Activated CD4-positive, alpha-beta T cell treated with anti-CD3 and anti-CD28 coated beads for 4 hours (primary cell): Measurements from ENCODE around the gene MID1.

Source experiments
- DNase-seq, 2 donors: peaks; one replicate each; pipeline ENCODE4 v3.0.0-alpha.2; 2020

MID1 gene

GRCh38 chrX:10526451-10526850, 93.9 kb downstream of the MID1 start:
- DNase-seq: no peak

- DNase-seq: no peak
These were observed 94.8 kb downstream of the MID1 start for GRCh38 chrX:10525381-10526120.

DNA sequence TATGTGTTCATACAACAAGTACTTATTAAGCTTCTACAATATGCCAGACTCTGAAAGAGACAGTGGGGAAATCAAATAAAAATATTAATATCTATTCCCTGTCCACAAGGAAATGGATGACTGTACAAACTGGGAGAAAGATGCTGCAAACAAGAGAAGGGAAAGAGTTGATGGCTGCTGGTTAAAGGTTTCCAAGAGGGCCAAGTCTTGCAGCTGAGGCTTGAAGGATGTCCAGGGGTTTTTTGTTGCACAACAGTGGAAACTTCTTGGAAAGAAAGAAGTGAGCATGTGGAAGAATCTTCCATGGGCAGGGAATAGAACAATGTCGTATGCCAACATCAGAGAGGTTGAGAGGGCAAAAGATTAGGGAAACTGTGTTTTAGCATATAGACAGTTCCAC, 95.8 kb downstream of the MID1 start:
- no peak for DNase-seq

DNA sequence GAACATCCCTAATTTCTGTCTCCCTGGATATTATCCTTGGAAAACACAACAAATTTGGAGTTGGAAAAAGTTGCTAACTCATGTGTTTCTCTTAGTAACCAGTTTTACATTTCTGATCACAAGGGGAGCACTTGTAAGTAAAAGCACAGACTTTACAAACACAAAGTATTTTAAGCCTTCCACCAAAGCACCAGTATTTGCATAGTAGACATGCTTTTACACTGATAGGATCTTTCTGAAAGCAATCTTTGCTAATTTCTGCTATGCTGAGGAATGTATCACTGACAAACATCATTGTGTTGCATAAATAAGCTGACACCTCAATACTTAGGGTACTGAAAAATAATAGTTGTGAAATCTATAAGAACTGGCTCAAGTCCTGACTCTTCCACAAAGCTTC, 100.6 kb downstream of the MID1 start:
- DNase-seq: no peak

- DNase-seq: no peak
These were observed 101.1 kb downstream of the MID1 start for GRCh38 chrX:10519278-10519677.

DNA sequence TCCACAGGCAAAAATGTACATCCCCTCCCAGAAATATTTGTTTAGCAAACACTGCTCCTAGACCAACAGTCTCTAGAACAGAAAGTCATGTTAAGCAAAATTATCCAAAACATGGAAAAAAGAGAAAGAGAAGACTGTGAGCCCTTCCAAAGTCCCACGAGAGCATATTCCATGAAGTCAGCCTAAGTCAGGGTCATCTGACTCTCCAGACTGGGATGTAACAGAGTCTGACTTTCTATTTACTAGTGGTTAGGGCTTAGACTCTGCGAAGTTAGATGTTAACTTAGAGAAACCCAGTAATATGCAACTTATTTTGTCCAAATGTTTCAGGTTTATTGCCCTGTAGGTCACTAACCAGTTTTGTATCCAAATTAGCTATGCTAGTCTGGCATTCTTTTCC, 102.3 kb downstream of the MID1 start:
- no peak for DNase-seq

DNA sequence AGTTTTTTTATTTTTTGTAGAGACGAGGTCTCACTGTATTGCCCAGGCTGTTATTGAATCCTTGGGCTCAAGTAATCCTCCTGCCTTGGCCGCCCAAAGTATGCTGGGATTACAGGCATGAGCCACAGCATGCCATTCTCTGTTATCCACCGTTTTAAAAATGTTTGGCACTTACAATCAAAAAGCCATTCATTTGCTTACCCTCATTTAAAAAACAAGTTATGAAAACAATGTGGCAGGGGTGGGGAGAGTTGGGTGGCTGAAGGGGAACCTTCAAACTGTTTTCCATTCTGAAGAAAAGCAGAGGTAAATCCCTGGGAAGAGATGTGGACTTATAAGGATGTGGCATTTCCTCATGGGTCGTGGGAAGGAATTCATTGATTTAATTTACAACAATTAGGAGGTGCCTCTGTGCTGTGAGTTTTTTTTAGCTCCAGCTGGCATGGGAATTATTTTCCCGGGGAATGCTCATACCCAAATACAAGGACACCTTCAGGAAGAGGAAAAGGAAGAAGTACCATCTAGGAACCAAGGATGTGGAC, 103.5 kb downstream of the MID1 start:
- DNase-seq: no peak

GRCh38 chrX:10514891-10515290, 105.5 kb downstream of the MID1 start:
- no peak for DNase-seq

DNA sequence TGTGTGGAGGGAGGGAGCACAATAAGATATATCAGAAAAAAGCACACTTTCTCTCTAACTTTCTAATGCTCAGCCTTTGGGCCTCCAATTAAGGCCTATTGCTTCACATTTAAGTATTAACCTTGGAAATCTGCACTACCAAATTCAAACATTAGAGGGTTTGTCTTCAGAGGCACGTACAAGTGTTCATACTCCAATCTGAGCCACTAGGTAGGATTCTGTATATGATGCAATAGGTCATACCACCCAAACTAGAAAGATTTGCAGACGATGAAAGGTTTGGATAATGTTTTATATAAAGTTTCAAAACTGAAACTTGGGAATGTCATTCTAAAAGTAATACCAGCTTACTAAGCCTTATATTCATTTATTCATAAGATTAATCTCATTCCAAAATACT, 106.4 kb downstream of the MID1 start:
- no peak for DNase-seq

DNA sequence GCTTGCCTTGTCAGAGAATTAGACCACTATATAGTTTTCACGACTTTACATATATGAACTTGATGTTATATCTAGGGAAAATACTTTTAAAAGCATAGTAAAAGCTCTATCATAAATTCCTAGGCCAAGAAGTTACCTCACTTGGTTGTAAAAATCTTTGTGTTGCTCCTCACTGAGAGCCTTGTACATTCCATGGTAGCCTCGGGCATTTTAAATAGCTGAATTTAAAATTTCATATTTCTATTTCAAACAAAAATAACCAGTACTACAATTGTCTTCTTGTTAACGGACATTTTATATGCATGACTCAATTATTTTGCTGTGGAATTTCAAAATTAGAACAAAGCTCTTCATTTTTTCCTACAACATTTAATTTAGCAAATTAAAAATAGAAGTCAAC, 107.6 kb downstream of the MID1 start:
- no peak for DNase-seq

- DNase-seq: no peak
These were observed 108.1 kb downstream of the MID1 start for GRCh38 chrX:10512258-10512657.

DNA sequence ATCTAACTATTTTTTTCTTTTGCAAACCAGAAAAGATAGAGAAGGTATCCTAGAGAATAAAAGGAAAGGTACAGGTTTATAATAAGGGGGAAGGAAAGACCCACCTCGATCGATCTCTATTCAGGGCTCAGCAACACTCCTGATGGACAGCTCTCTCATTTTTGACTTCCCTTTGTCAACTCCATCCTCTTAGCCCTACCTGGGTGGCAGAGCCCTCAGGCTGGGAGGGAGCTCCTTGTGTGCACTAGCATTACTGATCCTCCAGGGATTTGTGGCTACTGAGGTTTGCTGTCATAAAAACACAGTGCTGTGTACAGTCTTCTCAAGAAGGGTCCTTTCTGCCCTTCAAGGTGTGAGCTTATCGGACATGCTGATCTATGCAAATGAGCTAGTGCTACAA, 111.0 kb downstream of the MID1 start:
- no peak for DNase-seq

- no peak for DNase-seq
These were observed 111.5 kb downstream of the MID1 start for GRCh38 chrX:10508891-10509290.

DNA sequence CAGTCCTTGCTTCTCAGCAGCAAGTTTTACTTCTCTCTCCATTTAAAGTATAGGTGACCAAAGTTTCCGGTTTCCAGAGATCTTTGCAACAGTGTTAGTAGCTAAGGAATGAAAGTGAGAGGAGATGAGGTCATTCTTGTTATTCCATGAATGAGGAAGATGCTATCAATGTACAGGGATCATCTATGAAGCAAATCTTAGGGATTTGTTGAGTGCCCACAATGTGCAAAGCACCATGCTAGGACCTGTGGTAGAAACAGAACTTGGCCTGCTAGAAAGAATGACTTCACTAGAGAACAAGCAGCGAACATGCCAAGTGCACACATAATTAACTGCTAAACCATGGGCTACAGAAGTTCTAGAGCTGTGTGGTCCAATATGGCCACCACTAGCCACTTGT, 112.5 kb downstream of the MID1 start:
- no peak for DNase-seq

- DNase-seq: no peak
These were observed 113.2 kb downstream of the MID1 start for GRCh38 chrX:10507181-10507580.

DNA sequence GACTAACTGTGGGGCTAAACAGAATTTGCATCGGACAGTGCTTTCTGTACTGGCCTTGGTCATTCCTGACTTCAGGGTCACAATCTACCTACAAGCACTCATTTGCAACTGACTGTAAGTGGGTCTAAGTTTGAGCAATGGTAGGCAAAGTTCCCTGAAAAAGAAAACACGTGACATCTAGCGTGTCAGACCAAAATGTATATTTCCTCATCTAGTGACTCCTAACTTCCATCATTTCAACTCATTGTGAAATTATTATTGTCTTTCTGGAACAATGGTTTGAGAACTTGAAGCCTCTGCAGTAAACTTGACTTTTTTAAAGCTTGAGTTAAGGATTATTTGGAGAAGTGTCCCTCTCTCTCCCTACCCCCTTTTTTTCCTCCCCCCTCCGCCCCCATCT, 113.6 kb downstream of the MID1 start:
- no peak for DNase-seq

- no peak for DNase-seq
These were observed 114.7 kb downstream of the MID1 start for GRCh38 chrX:10505726-10506125.

GRCh38 chrX:10502961-10503360, 117.4 kb downstream of the MID1 start:
- no peak for DNase-seq

- no peak for DNase-seq
These were observed 118.8 kb downstream of the MID1 start for GRCh38 chrX:10501611-10502010.

DNA sequence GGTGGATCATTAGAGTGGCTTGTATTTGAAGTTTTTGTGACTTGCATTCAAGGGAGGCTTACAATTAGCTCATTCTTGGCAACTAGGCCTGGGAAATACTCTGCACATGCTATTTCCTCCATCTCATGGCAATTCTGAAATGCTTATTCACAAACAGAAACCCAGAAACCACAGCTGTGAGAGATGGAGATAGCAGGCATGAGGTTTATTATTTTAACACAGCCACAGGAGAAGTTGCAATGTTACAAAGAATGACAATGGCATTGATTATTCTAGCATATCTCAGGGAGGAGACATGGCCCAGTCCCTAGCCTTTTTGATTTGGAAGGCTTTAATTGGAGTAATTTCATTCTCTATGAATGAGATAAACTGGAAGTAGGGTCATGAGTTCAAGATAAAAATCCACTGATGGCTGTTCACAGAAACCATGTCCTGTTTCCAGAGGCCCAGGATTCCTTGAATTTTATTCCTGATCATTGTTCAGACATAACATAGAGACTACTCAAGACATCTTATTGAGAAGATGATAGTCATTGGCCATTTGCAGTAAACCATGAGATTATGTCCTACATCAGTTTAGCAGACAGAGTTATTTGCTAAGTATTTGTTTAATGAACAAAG, 123.9 kb downstream of the MID1 start:
- DNase-seq: no peak

- no peak for DNase-seq
These were observed 124.7 kb downstream of the MID1 start for GRCh38 chrX:10495677-10496076.

DNA sequence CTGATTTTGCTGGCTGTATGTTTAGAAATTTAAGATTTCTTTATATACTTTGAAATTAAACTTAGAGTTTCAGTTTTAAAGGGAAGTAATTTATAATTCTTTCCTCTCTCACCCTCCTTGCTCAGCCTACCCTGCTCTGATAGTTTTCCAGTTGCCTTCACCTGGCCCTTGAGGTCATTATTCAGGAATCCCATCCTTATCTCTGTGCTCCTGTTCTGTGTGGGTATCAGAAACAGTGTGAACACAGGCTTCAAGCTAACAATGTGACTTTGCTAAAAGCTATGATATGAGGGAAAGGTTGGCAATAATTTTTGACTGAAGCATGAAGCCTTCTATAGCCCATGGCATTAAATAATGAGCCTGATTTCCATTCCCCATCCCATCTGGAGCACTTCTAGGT, 128.1 kb downstream of the MID1 start:
- no peak for DNase-seq

- DNase-seq: no peak
These were observed 134.0 kb downstream of the MID1 start for GRCh38 chrX:10486373-10486772.

- no peak for DNase-seq
These were observed 135.1 kb downstream of the MID1 start for GRCh38 chrX:10485326-10485725.
